ENCODE data around the gene CSPG4. TPM values are rescaled to one million over a fixed set of nuclear protein-coding genes. Genes with fewer than 3 reads are reported as not detected.

The CSPG4 gene
- total and polyA plus RNA-seq, 2 of the 13 experiments (the other 11 are each of a cell fraction or from before 2014, with no cell fraction given): 0.01 to 0.04 TPM

- TF ChIP-seq, protein P1, sequence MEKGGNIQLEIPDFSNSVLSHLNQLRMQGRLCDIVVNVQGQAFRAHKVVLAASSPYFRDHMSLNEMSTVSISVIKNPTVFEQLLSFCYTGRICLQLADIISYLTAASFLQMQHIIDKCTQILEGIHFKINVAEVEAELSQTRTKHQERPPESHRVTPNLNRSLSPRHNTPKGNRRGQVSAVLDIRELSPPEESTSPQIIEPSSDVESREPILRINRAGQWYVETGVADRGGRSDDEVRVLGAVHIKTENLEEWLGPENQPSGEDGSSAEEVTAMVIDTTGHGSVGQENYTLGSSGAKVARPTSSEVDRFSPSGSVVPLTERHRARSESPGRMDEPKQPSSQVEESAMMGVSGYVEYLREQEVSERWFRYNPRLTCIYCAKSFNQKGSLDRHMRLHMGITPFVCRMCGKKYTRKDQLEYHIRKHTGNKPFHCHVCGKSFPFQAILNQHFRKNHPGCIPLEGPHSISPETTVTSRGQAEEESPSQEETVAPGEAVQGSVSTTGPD (CRISPR knock-in tag; IDR thresholded peaks at IDR 0.05): no peak
- TF ChIP-seq NR2F6 (IDR thresholded peaks at IDR 0.05): peak; percentile 94
- TF ChIP-seq NR2F6 (CRISPR knock-in tag; IDR thresholded peaks at IDR 0.05): peak; percentile 84
- TF ChIP-seq SNAPC2 (CRISPR knock-in tag; IDR thresholded peaks at IDR 0.05): no peak
- peak; percentile 41; the same call in 1 of the 2 replicates for TF ChIP-seq SP4 (CRISPR knock-in tag; IDR thresholded peaks at IDR 0.05)
- TF ChIP-seq ZNF274 (CRISPR knock-in tag; IDR thresholded peaks at IDR 0.05): no peak
- TF ChIP-seq NAIF1 (CRISPR knock-in tag; IDR thresholded peaks at IDR 0.05; ENCODE audit: borderline replicate concordance): no peak
- TF ChIP-seq NFRKB (IDR thresholded peaks at IDR 0.05): no peak
- TF ChIP-seq ZNF18 (CRISPR knock-in tag; IDR thresholded peaks at IDR 0.05; ENCODE audit: insufficient replicate concordance): no peak
- no peak for TF ChIP-seq ZNF468 (CRISPR knock-in tag; IDR thresholded peaks at IDR 0.05)
- no peak for TF ChIP-seq RFX1 (IDR thresholded peaks at IDR 0.05)
- no peak for TF ChIP-seq ZNF556 (CRISPR knock-in tag; IDR thresholded peaks at IDR 0.05; ENCODE audit: borderline replicate concordance)
- TF ChIP-seq TCF12 (IDR thresholded peaks at IDR 0.05): no peak
- TF ChIP-seq TCF12 (CRISPR knock-in tag; IDR thresholded peaks at IDR 0.05): no peak
- TF ChIP-seq DNMT1 (CRISPR knock-in tag; IDR thresholded peaks at IDR 0.05): no peak
- peak; percentile 27; the same call in 1 of the 2 replicates for TF ChIP-seq ARID4A (CRISPR knock-in tag; IDR thresholded peaks at IDR 0.05; ENCODE audit: borderline replicate concordance)
- no peak for TF ChIP-seq HNRNPH1 (optimal IDR thresholded peaks at IDR 0.05; ENCODE audit: low read depth, low read length)
- no peak for TF ChIP-seq ZNF264 (CRISPR knock-in tag; IDR thresholded peaks at IDR 0.05)
- no peak for TF ChIP-seq FOXC1 (CRISPR knock-in tag; IDR thresholded peaks at IDR 0.05; ENCODE audit: borderline replicate concordance)
- no peak for TF ChIP-seq NBN (conservative IDR thresholded peaks at IDR 0.05)
- TF ChIP-seq SALL1 (CRISPR knock-in tag; IDR thresholded peaks at IDR 0.05): peak; percentile 38; the same call in 1 of the 2 replicates
- peak; percentile 88 for TF ChIP-seq PPARG (CRISPR knock-in tag; conservative IDR thresholded peaks at IDR 0.05)
- no peak for TF ChIP-seq DMAP1 (CRISPR knock-in tag; IDR thresholded peaks at IDR 0.05)
- TF ChIP-seq SRY (CRISPR knock-in tag; IDR thresholded peaks at IDR 0.05): no peak
- TF ChIP-seq MED13 (CRISPR knock-in tag; IDR thresholded peaks at IDR 0.05): no peak
- TF ChIP-seq ZBTB38 (CRISPR knock-in tag; IDR thresholded peaks at IDR 0.05): 0 out of 2 replicates have a peak, but pooled peaks have one; percentile 18
- TF ChIP-seq TMF1 (CRISPR knock-in tag; IDR thresholded peaks at IDR 0.05; ENCODE audit: low read depth): no peak
- TF ChIP-seq, protein P2, sequence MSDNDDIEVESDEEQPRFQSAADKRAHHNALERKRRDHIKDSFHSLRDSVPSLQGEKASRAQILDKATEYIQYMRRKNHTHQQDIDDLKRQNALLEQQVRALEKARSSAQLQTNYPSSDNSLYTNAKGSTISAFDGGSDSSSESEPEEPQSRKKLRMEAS (IDR thresholded peaks at IDR 0.05): peak; percentile 11; the same call in 1 of the 2 replicates
Measured at GRCh38 chr15:75663931-75664421, 48.7 kb downstream of the CSPG4 start (continued).

Measured in HepG2 (cell line).